ENCODE measurements around the gene PCNA. TPM values are rescaled to one million over a fixed set of nuclear protein-coding genes. Genes with fewer than 3 reads are reported as not detected.
A peak's percentile ranks its signal among the peaks of the same experiment; 100 is the strongest.

The PCNA gene
- total and polyA plus RNA-seq, 9 of the 15 experiments (the other 6 are each of a cell fraction or from before 2014, with no cell fraction given), result 213 to 390 (median 291) TPM

DNA sequence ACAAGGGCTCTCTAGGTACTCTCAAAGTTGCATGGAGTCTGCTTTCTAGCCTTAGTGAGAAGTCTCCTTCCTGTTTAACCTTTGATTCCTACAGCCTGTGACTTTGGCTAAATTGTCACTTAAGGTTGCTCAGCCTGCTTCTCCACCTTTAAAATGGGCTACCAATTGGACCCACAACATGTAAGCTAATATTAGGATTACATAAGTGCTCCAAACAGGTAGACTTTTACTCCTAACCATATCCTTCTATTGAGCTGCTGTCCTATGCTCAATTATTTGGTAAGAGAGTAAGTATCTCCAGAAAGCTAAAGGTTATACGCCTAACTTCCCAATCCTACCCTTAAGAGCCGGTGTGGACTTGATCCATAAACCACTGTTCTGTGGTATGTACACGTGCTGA is 2.9 kb downstream of the PCNA start:
- Histone ChIP-seq H3K79me2 (ENCODE audit: control insufficient read depth, insufficient read depth, low read length) (peaks cover 53% of the 10 kb centered on the region), H3K27ac (ENCODE audit: extremely low read depth, low read depth, low read length) (peak overlapping the region; percentile 25; the same call in 1 of the 3 replicates), H3K9me1 (ENCODE audit: control insufficient read depth, insufficient read depth, low read length) (no peaks in the 10 kb centered on the region), H3K4me1 (replicated peaks in 1 of 2; ENCODE audit: control insufficient read depth in 2 of 2, insufficient read depth in 2 of 2, low read length in 2 of 2) (peaks cover 6 to 14% of the 10 kb centered on the region in 2 experiments; a peak in 4 of 5 replicates), H3K36me3 (ENCODE audit: control insufficient read depth, insufficient read depth, low read length) (peaks cover 52% of the 10 kb centered on the region), H2AFZ (ENCODE audit: low read depth, low read length) (no peak overlapping the region), H3K9me3 (replicated peaks; ENCODE audit: control insufficient read depth, insufficient read depth, low read depth, low read length) (no peaks in the 10 kb centered on the region), H3K9ac (ENCODE audit: insufficient read depth in 1 of 2, low read depth in 2 of 2, low read length in 2 of 2) (peak overlapping the region in 1 of 2 experiments; percentile 27; a peak in 1 of 4 replicates), H3K4me3 (peak overlapping the region; percentile 77; the same call in 1 of the 2 replicates), H4K20me1 (replicated peaks; ENCODE audit: control insufficient read depth, insufficient read depth, low read length) (peaks cover 14% of the 10 kb centered on the region), H3K4me2 (ENCODE audit: insufficient read depth, low read length) (peak overlapping the region; percentile 53; the same call in 1 of the 2 replicates), H3K27me3 (ENCODE audit: control insufficient read depth in 2 of 2, insufficient read depth in 2 of 2, low read length in 2 of 2) (no peaks in the 10 kb centered on the region)
- intact Hi-C loops (cut with micrococcal nuclease), result no loop called here
- POLR2A ChIA-PET, result interaction anchor here (1.1 to 1.2 kb wide), 3 partner anchors 11 to 16 kb away, joined by 3 to 5 read pairs (median 5); no protein-coding TSS in a partner anchor
- ATAC-seq (no peak), FAIRE-seq (no peak), DNase-seq (ENCODE audit: extremely low read depth in 1 of 4, low spot score in 3 of 4) (no peak)
- CTCF ChIA-PET (ENCODE audit: low intra/inter-chr PET ratio), result interaction anchor here (0.5 kb wide), 1 partner anchor 74 kb away, joined by 3 read pairs; no protein-coding TSS in a partner anchor
- in situ Hi-C loops (cut with MboI), result no loop called here
- 38% methylated on average over 3 of the region's 3 CpGs for WGBS (ENCODE audit: insufficient coverage, low coverage, missing lambda C conversion rate)
- BruUV-seq (replicated peaks), result no TSS peak
- no peak for TF ChIP-seq ZNF12 (CRISPR knock-in tag; IDR thresholded peaks at IDR 0.05)
- no peak for TF ChIP-seq XRCC4 (IDR thresholded peaks at IDR 0.05; ENCODE audit: extremely low read depth, insufficient read depth, insufficient read length)
- TF ChIP-seq, protein P1, sequence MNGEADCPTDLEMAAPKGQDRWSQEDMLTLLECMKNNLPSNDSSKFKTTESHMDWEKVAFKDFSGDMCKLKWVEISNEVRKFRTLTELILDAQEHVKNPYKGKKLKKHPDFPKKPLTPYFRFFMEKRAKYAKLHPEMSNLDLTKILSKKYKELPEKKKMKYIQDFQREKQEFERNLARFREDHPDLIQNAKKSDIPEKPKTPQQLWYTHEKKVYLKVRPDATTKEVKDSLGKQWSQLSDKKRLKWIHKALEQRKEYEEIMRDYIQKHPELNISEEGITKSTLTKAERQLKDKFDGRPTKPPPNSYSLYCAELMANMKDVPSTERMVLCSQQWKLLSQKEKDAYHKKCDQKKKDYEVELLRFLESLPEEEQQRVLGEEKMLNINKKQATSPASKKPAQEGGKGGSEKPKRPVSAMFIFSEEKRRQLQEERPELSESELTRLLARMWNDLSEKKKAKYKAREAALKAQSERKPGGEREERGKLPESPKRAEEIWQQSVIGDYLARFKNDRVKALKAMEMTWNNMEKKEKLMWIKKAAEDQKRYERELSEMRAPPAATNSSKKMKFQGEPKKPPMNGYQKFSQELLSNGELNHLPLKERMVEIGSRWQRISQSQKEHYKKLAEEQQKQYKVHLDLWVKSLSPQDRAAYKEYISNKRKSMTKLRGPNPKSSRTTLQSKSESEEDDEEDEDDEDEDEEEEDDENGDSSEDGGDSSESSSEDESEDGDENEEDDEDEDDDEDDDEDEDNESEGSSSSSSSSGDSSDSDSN (IDR thresholded peaks at IDR 0.05; ENCODE audit: borderline replicate concordance in 1 of 2, low read depth in 2 of 2, low read length in 2 of 2), result no peak
- TF ChIP-seq SMARCE1 (IDR thresholded peaks at IDR 0.05), result no peak
- TF ChIP-seq RBFOX2 (IDR thresholded peaks at IDR 0.05; ENCODE audit: low read depth, low read length), result peak; percentile 40; the same call in 1 of the 2 replicates
- TF ChIP-seq NCOR1 (IDR thresholded peaks at IDR 0.05), result no peak

Measured in K562 (cell line).